Activated CD8-positive, alpha-beta memory T cell treated with anti-CD3 and anti-CD28 coated beads for 1 hour (primary cell): Measurements from ENCODE around the gene TULP3.

ENCODE experiments used
- DNase-seq, 2 donors: peaks; one replicate each; pipeline ENCODE4 v3.0.0-alpha.2; 2020; ENCODE audit warnings: low read depth in 1 of 2; ENCODE audit errors: extremely low read depth in 1 of 2

The TULP3 gene

GRCh38 chr12:2963154-2963759 lies 72.6 kb downstream of the TULP3 start:
- no peak for DNase-seq

GRCh38 chr12:2963760-2964292 lies 73.1 kb downstream of the TULP3 start:
- DNase-seq: no peak

- DNase-seq: no peak
These were observed 77.0 kb downstream of the TULP3 start for GRCh38 chr12:2967651-2968050.

GRCh38 chr12:2970744-2971143 lies 80.1 kb downstream of the TULP3 start:
- no peak for DNase-seq

GRCh38 chr12:2973566-2973965 lies 82.9 kb downstream of the TULP3 start:
- DNase-seq: no peak

GRCh38 chr12:2974560-2974971 lies 83.9 kb downstream of the TULP3 start:
- no peak for DNase-seq

GRCh38 chr12:2976581-2976996 lies 85.9 kb downstream of the TULP3 start:
- DNase-seq: no peak

GRCh38 chr12:2977776-2978175 lies 87.1 kb downstream of the TULP3 start:
- DNase-seq: no peak

- no peak for DNase-seq
These were observed 89.1 kb downstream of the TULP3 start for GRCh38 chr12:2979806-2980205.

- no peak for DNase-seq
These were observed 89.9 kb downstream of the TULP3 start for GRCh38 chr12:2980630-2981029.

GRCh38 chr12:2982361-2982760 lies 91.7 kb downstream of the TULP3 start:
- no peak for DNase-seq

- DNase-seq: no peak
These were observed 93.6 kb downstream of the TULP3 start for GRCh38 chr12:2984249-2984648.

- no peak for DNase-seq
These were observed 94.0 kb downstream of the TULP3 start for GRCh38 chr12:2984698-2985097.

- no peak for DNase-seq
These were observed 96.2 kb downstream of the TULP3 start for GRCh38 chr12:2986876-2987275.

- no peak for DNase-seq
These were observed 97.8 kb downstream of the TULP3 start for GRCh38 chr12:2988494-2988893.
